GM19035 (cell line): ENCODE results near the gene DFFB.
"Not testable (repeated sequence)": the region's sequence is repeated elsewhere in the genome, so short reads cannot be mapped to it uniquely, and the experiment has no call there.

ENCODE experiments used
- ATAC-seq: cut with Tn5 transposase; IDR thresholded peaks from one replicate; pipeline ENCODE4 v1.9.1; 2021; ENCODE audit not compliant: unreplicated experiment

Gene DFFB

GRCh38 chr1:3907031-3907534 is 49.8 kb downstream of the DFFB start:
- no peak for ATAC-seq

- no peak for ATAC-seq
Observed at GRCh38 chr1:3907621-3908165, 50.4 kb downstream of the DFFB start.

GRCh38 chr1:3908886-3909517 is 51.7 kb downstream of the DFFB start:
- ATAC-seq, result no peak

- ATAC-seq, result no peak
Observed at GRCh38 chr1:3909615-3910014, 52.3 kb downstream of the DFFB start.

GRCh38 chr1:3910049-3910731 is 52.9 kb downstream of the DFFB start:
- no peak for ATAC-seq

GRCh38 chr1:3910857-3911845 is 53.9 kb downstream of the DFFB start:
- no peak for ATAC-seq

GRCh38 chr1:3911981-3912808 is 54.9 kb downstream of the DFFB start:
- ATAC-seq, result no peak

GRCh38 chr1:3912809-3913685 is 55.8 kb downstream of the DFFB start:
- no peak for ATAC-seq

GRCh38 chr1:3914331-3914851 is 57.1 kb downstream of the DFFB start:
- no peak for ATAC-seq

- no peak for ATAC-seq
Observed at GRCh38 chr1:3914911-3915310, 57.6 kb downstream of the DFFB start.

- ATAC-seq, result no peak
Observed at GRCh38 chr1:3915551-3916121, 58.4 kb downstream of the DFFB start.

GRCh38 chr1:3917761-3918160 is 60.5 kb downstream of the DFFB start:
- ATAC-seq, result no peak

- not testable (repeated sequence) for ATAC-seq
Observed at GRCh38 chr1:3918359-3918758, 61.1 kb downstream of the DFFB start.

- no peak for ATAC-seq
Observed at GRCh38 chr1:3918966-3919611, 61.8 kb downstream of the DFFB start.

- no peak for ATAC-seq
Observed at GRCh38 chr1:3919706-3920105, 62.4 kb downstream of the DFFB start.

- ATAC-seq, result no peak
Observed at GRCh38 chr1:3921765-3922164, 64.5 kb downstream of the DFFB start.

- ATAC-seq, result no peak
Observed at GRCh38 chr1:3922201-3922725, 65.0 kb downstream of the DFFB start.

GRCh38 chr1:3922851-3923250 is 65.6 kb downstream of the DFFB start:
- no peak for ATAC-seq
